ENCODE data around the gene RAB4B. TPM values are rescaled to one million over a fixed set of nuclear protein-coding genes. Genes with fewer than 3 reads are reported as not detected.

The RAB4B gene
- total RNA-seq, 2 donors from 2014 or later = 37.9 to 38.2 TPM

- H3K36me3 ChIP-seq = peaks cover 8% of the 10 kb centered on the region
- no peak overlapping the region for H3K27ac ChIP-seq
- DNase-seq (ENCODE audit: low spot score) = no peak
- no peaks in the 10 kb centered on the region for H3K9me3 ChIP-seq
- H3K27me3 ChIP-seq (replicated peaks; ENCODE audit: insufficient read depth) = no peaks in the 10 kb centered on the region
- peaks cover 8 to 19% of the 10 kb centered on the region in 2 donors for H3K4me1 ChIP-seq (ENCODE audit: control insufficient read depth in 1 of 2, low read depth in 2 of 2)
- no peak overlapping the region for H3K4me3 ChIP-seq
- ATAC-seq (ENCODE audit: insufficient number of reproducible peaks, low FRiP score, low read depth) = no peak
- no peak for TF ChIP-seq CTCF (IDR thresholded peaks at IDR 0.05)
These were observed 8.3 kb downstream of the RAB4B start for GRCh38 chr19:40786060-40787037.

GRCh38 chr19:40791349-40791748 lies 13.3 kb downstream of the RAB4B start:
- no peak for DNase-seq (ENCODE audit: low spot score)
- no peaks in the 10 kb centered on the region for H3K9me3 ChIP-seq
- peak overlapping the region; percentile 26 for H3K4me3 ChIP-seq
- peak overlapping the region; percentile 75 to 84 for H3K27ac ChIP-seq
- H3K4me1 ChIP-seq (ENCODE audit: control insufficient read depth in 1 of 2, low read depth in 2 of 2) = peaks cover 24 to 42% of the 10 kb centered on the region in 2 donors
- ATAC-seq (ENCODE audit: insufficient number of reproducible peaks, low FRiP score, low read depth) = peak; percentile 72
- H3K36me3 ChIP-seq = peaks cover 8% of the 10 kb centered on the region
- H3K27me3 ChIP-seq (replicated peaks; ENCODE audit: insufficient read depth) = no peaks in the 10 kb centered on the region
- TF ChIP-seq CTCF (IDR thresholded peaks at IDR 0.05) = peak; percentile 9

GRCh38 chr19:40791996-40792395 lies 13.9 kb downstream of the RAB4B start:
- Histone ChIP-seq H3K9me3 (no peaks in the 10 kb centered on the region), H3K4me3 (peak overlapping the region; percentile 9), H3K27ac (peak overlapping the region; percentile 75 to 84), H3K36me3 (peaks cover 3% of the 10 kb centered on the region), H3K4me1 (ENCODE audit: control insufficient read depth in 1 of 2, low read depth in 2 of 2) (peaks cover 24 to 42% of the 10 kb centered on the region in 2 donors), H3K27me3 (replicated peaks; ENCODE audit: insufficient read depth) (no peaks in the 10 kb centered on the region)
- TF ChIP-seq CTCF (IDR thresholded peaks at IDR 0.05) = no peak
- ATAC-seq (ENCODE audit: insufficient number of reproducible peaks, low FRiP score, low read depth) (no peak), DNase-seq (ENCODE audit: low spot score) (no peak)

- ATAC-seq (ENCODE audit: insufficient number of reproducible peaks, low FRiP score, low read depth) (no peak), DNase-seq (ENCODE audit: low spot score) (no peak)
- peaks cover 33 to 46% of the 10 kb centered on the region in 2 donors for H3K4me1 ChIP-seq (ENCODE audit: control insufficient read depth in 1 of 2, low read depth in 2 of 2)
- no peaks in the 10 kb centered on the region for H3K27me3 ChIP-seq (replicated peaks; ENCODE audit: insufficient read depth)
- H3K4me3 ChIP-seq = peak overlapping the region; percentile 73
- H3K27ac ChIP-seq = peak overlapping the region; percentile 86 to 87
- H3K9me3 ChIP-seq = no peaks in the 10 kb centered on the region
- TF ChIP-seq CTCF (IDR thresholded peaks at IDR 0.05) = no peak
- H3K36me3 ChIP-seq = peaks cover 3% of the 10 kb centered on the region
These were observed 19.3 kb downstream of the RAB4B start for GRCh38 chr19:40797166-40797962.
